A549 (cell line): ENCODE results near the gene MATN3. TPM values are rescaled to one million over a fixed set of nuclear protein-coding genes. Genes with fewer than 3 reads are reported as not detected.

Experiments used
- ATAC-seq, 2 experiments: fragments of 200-7000 bp in 1 of 2; fragments of >200 bp in 1 of 2; cut with Nextera tagmentation in 1 of 2; cut with Tn5 transposase in 1 of 2; 3 replicates each; pipeline versions ENCODE4 v1.8.0 to v1.9.1; 2018 to 2020; ENCODE audit warnings: mild to moderate bottlenecking in 1 of 2, moderate library complexity in 1 of 2
- CTCF ChIA-PET: fragments of 300-600 bp; sonication (Branson Sonifier 250); formaldehyde crosslinking; extraction: SDS; loops from one replicate; lab custom pipeline; 2021; ENCODE audit warnings: antibody characterized with exemption, inconsistent platforms; lab: Yijun Ruan, JAX
- POLR2A ChIA-PET: fragments of 350-600 bp; formaldehyde crosslinking; extraction: SDS; loops from one replicate; lab custom pipeline; 2021; ENCODE audit warnings: antibody characterized with exemption, inconsistent platforms; lab: Yijun Ruan, JAX
- DNase-seq, 2 experiments: peaks; one replicate each; pipeline versions ENCODE4 v3.0.0 to v3.0.0-alpha.2; 2011 to 2016; ENCODE audit warnings: low read depth in 1 of 2, low spot score in 1 of 2
- FAIRE-seq: peaks from 2 replicates; lab custom pipeline; 2011; peaks lifted over from hg19 to GRCh38; lab: Jason Lieb, UNC
- H3K27ac ChIP-seq, 2 experiments: fragments of >200 bp; sonication (Bioruptor Twin); formaldehyde crosslinking; 3 replicates each; pipeline ENCODE4 v1.5.1; 2016 to 2017
- H3K4me1 ChIP-seq: fragments of >200 bp; sonication (Bioruptor Twin); formaldehyde crosslinking; 3 replicates; pipeline ENCODE4 v1.6.1; 2016
- H3K4me2 ChIP-seq: fragments of >200 bp; sonication (Bioruptor Twin); formaldehyde crosslinking; 3 replicates; pipeline ENCODE4 v1.6.1; 2016
- H3K4me3 ChIP-seq: fragments of >200 bp; sonication (Bioruptor Twin); formaldehyde crosslinking; 3 replicates; pipeline ENCODE4 v1.5.1; 2016
- H3K9me3 ChIP-seq: fragments of >200 bp; sonication (Bioruptor Twin); formaldehyde crosslinking; 3 replicates; pipeline ENCODE4 v1.6.1; 2016
- BHLHE40 ChIP-seq: IDR thresholded peaks from 2 replicates; pipeline ENCODE4 v1.6.1; 2012; ENCODE audit warnings: low read depth, low read length, inconsistent platforms
- CEBPB ChIP-seq, 2 experiments: fragments of >200 bp in 1 of 2; sonication (Bioruptor Twin) in 1 of 2; formaldehyde crosslinking in 1 of 2; IDR thresholded peaks; 2 replicates each; pipeline ENCODE4 v1.6.1; 2012 to 2016
- CHD2 ChIP-seq: fragments of 150-350 bp; IDR thresholded peaks from 2 replicates; pipeline ENCODE4 v1.6.1; 2014; ENCODE audit warnings: low read length; ENCODE audit not compliant: partially characterized antibody
- EHMT2 ChIP-seq: fragments of 200-600 bp; sonication (generic); IDR thresholded peaks from 2 replicates; pipeline ENCODE4 v1.6.1; 2016; ENCODE audit warnings: antibody characterized with exemption, low read depth, mild to moderate bottlenecking, moderate library complexity
- EP300 ChIP-seq, 2 experiments: fragments of >200 bp; sonication (Bioruptor Twin); formaldehyde crosslinking; IDR thresholded peaks; 2 replicates in 1 of 2; 3 replicates in 1 of 2; pipeline ENCODE4 v1.6.1; 2016 to 2017
- FOSB ChIP-seq: fragments of 250-450 bp; sonication (Bioruptor Pico); IDR thresholded peaks from 2 replicates; pipeline ENCODE4 v1.5.0; 2020; ENCODE audit warnings: mild to moderate bottlenecking, moderate library complexity
- FOSL2 ChIP-seq, 2 experiments: fragments of 450-650 bp in 1 of 2; fragments of >200 bp in 1 of 2; sonication (Bioruptor Twin) in 1 of 2; formaldehyde crosslinking; IDR thresholded peaks; 2 replicates each; pipeline versions ENCODE4 v1.5.0 to v1.6.1; 2016 to 2020; ENCODE audit warnings: mild to moderate bottlenecking in 1 of 2, moderate library complexity in 1 of 2
- GATA3 ChIP-seq: IDR thresholded peaks from 2 replicates; pipeline ENCODE4 v1.6.1; 2012; ENCODE audit warnings: borderline replicate concordance
- HDAC2 ChIP-seq: fragments of 200-600 bp; sonication (generic); IDR thresholded peaks from 2 replicates; pipeline ENCODE4 v1.6.1; 2016
- JUNB ChIP-seq: fragments of >200 bp; sonication (Bioruptor Twin); formaldehyde crosslinking; IDR thresholded peaks from 2 replicates; pipeline ENCODE4 v1.6.1; 2016
- MAFK ChIP-seq: fragments of 450-650 bp; IDR thresholded peaks from 2 replicates; pipeline ENCODE4 v1.6.1; 2014; ENCODE audit not compliant: partially characterized antibody
- MYC ChIP-seq: IDR thresholded peaks from 2 replicates; pipeline ENCODE4 v1.6.1; 2012; ENCODE audit warnings: mild to moderate bottlenecking, inconsistent platforms, low read length, improper control_type of control experiment, borderline replicate concordance
- RAD21 ChIP-seq, 2 experiments: fragments of >200 bp in 1 of 2; sonication (Bioruptor Twin) in 1 of 2; formaldehyde crosslinking in 1 of 2; IDR thresholded peaks in 1 of 2; conservative IDR thresholded peaks in 1 of 2; 2 replicates in 1 of 2; 3 replicates in 1 of 2; pipeline ENCODE4 v1.6.1; 2012 to 2018; ENCODE audit warnings: inconsistent platforms in 1 of 2
- RARB ChIP-seq: fragments of 250-450 bp; sonication (Bioruptor Pico); IDR thresholded peaks from 2 replicates; pipeline ENCODE4 v1.8.0; 2021; ENCODE audit warnings: mild to moderate bottlenecking, moderate library complexity
- RCOR1 ChIP-seq: fragments of 150-350 bp; IDR thresholded peaks from 2 replicates; pipeline ENCODE4 v1.6.1; 2014; ENCODE audit warnings: antibody characterized with exemption, low read length, low read depth
- SMC3 ChIP-seq: fragments of >200 bp; sonication (Bioruptor Twin); formaldehyde crosslinking; IDR thresholded peaks from 3 replicates; pipeline ENCODE4 v1.6.1; 2018; ENCODE audit warnings: inconsistent platforms
- WGBS: methylation state at CpG from one replicate; pipeline ENCODE4 v1.1.6; 2017; ENCODE audit errors: missing lambda C conversion rate; 5-methylcytosine and 5-hydroxymethylcytosine counted together
- polyA plus RNA-seq, 4 experiments: library from polyadenylated mRNA; depleted of rRNA in 3 of 4; stranded (reverse); fragments of >200 nt; fragmentation: RNase III in 1 of 4; extraction: RNeasy Plus Mini Kit Qiagen cat#74134 plus additional on column Dnase treatment in 1 of 4; gene quantifications; 2 replicates in 3 of 4; 3 replicates in 1 of 4; pipeline ENCODE4 v1.2.3, GENCODE V29; 2011 to 2017
- TF ChIP-seq, protein P1 (sequence below): fragments of >200 bp; sonication (Bioruptor Twin); formaldehyde crosslinking; IDR thresholded peaks from 3 replicates; pipeline ENCODE4 v1.5.1; 2016
- TF ChIP-seq, protein P2 (sequence below): fragments of >200 bp; sonication (Bioruptor Twin); formaldehyde crosslinking; IDR thresholded peaks from 3 replicates; pipeline ENCODE4 v1.6.1; 2016
- TF ChIP-seq, protein P3 (sequence below): fragments of 150-350 bp; IDR thresholded peaks from 2 replicates; pipeline ENCODE4 v1.6.1; 2014; ENCODE audit warnings: low read depth, mild to moderate bottlenecking, low read length
- TF ChIP-seq, protein P4 (sequence below): fragments of 200-600 bp; sonication (generic); IDR thresholded peaks from 2 replicates; pipeline ENCODE4 v1.6.1; 2016; ENCODE audit warnings: antibody characterized with exemption, mild to moderate bottlenecking, moderate library complexity

Gene MATN3
- polyA plus RNA-seq, 2 of the 4 experiments (the other 2 are of a cell fraction) = 14.2 to 16.8 TPM

DNA sequence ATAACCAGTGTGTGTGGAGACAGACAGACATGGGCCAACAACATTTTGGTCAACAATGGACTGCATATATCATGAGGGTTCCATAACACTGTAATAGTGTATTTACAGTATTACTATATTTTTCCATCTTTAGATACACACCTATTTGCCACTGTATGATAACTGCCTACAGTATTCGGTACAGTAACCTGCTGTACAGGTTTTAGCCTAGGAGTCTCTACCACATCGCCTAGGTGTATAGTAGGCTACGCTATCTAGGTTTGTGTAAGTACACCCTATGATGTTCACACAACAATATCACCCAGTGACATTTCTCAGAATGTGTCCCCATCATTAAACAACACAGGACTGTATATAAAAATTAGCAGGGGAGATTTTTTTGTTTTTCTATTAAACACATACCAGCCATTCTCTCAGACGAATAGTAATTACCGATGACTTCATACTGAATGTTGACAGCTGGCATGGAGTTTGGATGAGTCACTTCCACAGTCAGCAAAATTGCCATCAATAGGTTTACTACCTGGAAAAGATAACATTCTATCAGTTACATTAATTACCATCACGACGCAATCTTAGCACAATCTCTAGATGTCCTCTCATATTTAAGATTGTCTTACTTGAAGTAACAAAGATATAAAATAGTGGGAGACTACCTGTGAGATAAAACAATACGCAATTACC lies 28.2 kb upstream of the MATN3 start:
- DNase-seq (no peak), FAIRE-seq (no peak), ATAC-seq (no peak)
- Histone ChIP-seq H3K27ac (no peak overlapping the region), H3K4me3 (no peak overlapping the region), H3K9me3 (no peaks in the 10 kb centered on the region), H3K4me1 (peaks cover 18% of the 10 kb centered on the region; the same call in 2 of the 3 replicates)
- WGBS = 79% methylated on average over 8 of the region's 8 CpGs
- CTCF ChIA-PET = interaction anchor here (0.9 to 1.0 kb wide), 2 partner anchors 19 to 55 kb away, joined by 3 read pairs; no protein-coding TSS in a partner anchor
- POLR2A ChIA-PET = interaction anchor here (1.2 to 1.3 kb wide), 2 partner anchors 10 to 11 kb away, joined by 3 to 4 read pairs; partner anchors contain the start of gene LAPTM4A
- TF ChIP-seq MAFK = peak; percentile 77
- no peak for TF ChIP-seq FOSL2 (IDR thresholded peaks at IDR 0.05)
- peak; percentile 78 for TF ChIP-seq FOSL2 (CRISPR knock-in tag; IDR thresholded peaks at IDR 0.05)
- TF ChIP-seq CHD2 = no peak
- TF ChIP-seq, all 56 proteins: peak for 2
- H3K4me2 ChIP-seq = no peak overlapping the region

DNA sequence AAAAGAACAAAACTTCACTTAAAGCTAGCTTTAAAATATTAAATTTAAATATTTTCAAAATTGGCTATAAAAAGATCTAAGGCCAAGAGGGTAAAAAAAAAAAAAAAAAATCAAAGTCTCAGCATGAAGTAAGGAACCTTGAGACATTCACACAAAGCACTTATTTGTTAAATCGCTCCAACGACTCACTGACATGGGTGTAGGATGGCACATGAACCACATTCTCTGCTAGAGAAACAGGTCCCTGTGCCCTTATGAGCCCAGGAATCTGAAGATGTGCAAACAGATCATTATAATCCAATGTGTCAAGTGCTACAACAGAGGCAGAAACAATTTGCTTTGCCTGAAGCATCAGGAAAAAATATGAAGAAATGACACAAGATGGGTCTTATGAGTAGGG lies 25.2 kb upstream of the MATN3 start:
- WGBS = 88% methylated on average over 2 of the region's 2 CpGs
- no peak overlapping the region for H3K4me3 ChIP-seq
- TF ChIP-seq RAD21 (conservative IDR thresholded peaks at IDR 0.05 in 1 of 2, IDR thresholded peaks at IDR 0.05 in 1 of 2) (no peak), EHMT2 (no peak), EP300 (IDR thresholded peaks at IDR 0.05) (no peak), SMC3 (no peak), MYC (no peak), CEBPB (IDR thresholded peaks at IDR 0.05) (no peak), GATA3 (no peak), JUNB (no peak), RARB (CRISPR knock-in tag) (no peak), BHLHE40 (no peak), RCOR1 (no peak), HDAC2 (no peak), FOSB (CRISPR knock-in tag) (no peak)
- TF ChIP-seq, protein P1, sequence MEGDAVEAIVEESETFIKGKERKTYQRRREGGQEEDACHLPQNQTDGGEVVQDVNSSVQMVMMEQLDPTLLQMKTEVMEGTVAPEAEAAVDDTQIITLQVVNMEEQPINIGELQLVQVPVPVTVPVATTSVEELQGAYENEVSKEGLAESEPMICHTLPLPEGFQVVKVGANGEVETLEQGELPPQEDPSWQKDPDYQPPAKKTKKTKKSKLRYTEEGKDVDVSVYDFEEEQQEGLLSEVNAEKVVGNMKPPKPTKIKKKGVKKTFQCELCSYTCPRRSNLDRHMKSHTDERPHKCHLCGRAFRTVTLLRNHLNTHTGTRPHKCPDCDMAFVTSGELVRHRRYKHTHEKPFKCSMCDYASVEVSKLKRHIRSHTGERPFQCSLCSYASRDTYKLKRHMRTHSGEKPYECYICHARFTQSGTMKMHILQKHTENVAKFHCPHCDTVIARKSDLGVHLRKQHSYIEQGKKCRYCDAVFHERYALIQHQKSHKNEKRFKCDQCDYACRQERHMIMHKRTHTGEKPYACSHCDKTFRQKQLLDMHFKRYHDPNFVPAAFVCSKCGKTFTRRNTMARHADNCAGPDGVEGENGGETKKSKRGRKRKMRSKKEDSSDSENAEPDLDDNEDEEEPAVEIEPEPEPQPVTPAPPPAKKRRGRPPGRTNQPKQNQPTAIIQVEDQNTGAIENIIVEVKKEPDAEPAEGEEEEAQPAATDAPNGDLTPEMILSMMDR = no peak
- TF ChIP-seq, protein P2, sequence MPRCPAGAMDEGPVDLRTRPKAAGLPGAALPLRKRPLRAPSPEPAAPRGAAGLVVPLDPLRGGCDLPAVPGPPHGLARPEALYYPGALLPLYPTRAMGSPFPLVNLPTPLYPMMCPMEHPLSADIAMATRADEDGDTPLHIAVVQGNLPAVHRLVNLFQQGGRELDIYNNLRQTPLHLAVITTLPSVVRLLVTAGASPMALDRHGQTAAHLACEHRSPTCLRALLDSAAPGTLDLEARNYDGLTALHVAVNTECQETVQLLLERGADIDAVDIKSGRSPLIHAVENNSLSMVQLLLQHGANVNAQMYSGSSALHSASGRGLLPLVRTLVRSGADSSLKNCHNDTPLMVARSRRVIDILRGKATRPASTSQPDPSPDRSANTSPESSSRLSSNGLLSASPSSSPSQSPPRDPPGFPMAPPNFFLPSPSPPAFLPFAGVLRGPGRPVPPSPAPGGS = no peak
- TF ChIP-seq, protein P3, sequence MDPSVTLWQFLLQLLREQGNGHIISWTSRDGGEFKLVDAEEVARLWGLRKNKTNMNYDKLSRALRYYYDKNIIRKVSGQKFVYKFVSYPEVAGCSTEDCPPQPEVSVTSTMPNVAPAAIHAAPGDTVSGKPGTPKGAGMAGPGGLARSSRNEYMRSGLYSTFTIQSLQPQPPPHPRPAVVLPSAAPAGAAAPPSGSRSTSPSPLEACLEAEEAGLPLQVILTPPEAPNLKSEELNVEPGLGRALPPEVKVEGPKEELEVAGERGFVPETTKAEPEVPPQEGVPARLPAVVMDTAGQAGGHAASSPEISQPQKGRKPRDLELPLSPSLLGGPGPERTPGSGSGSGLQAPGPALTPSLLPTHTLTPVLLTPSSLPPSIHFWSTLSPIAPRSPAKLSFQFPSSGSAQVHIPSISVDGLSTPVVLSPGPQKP = no peak
- TF ChIP-seq, protein P4, sequence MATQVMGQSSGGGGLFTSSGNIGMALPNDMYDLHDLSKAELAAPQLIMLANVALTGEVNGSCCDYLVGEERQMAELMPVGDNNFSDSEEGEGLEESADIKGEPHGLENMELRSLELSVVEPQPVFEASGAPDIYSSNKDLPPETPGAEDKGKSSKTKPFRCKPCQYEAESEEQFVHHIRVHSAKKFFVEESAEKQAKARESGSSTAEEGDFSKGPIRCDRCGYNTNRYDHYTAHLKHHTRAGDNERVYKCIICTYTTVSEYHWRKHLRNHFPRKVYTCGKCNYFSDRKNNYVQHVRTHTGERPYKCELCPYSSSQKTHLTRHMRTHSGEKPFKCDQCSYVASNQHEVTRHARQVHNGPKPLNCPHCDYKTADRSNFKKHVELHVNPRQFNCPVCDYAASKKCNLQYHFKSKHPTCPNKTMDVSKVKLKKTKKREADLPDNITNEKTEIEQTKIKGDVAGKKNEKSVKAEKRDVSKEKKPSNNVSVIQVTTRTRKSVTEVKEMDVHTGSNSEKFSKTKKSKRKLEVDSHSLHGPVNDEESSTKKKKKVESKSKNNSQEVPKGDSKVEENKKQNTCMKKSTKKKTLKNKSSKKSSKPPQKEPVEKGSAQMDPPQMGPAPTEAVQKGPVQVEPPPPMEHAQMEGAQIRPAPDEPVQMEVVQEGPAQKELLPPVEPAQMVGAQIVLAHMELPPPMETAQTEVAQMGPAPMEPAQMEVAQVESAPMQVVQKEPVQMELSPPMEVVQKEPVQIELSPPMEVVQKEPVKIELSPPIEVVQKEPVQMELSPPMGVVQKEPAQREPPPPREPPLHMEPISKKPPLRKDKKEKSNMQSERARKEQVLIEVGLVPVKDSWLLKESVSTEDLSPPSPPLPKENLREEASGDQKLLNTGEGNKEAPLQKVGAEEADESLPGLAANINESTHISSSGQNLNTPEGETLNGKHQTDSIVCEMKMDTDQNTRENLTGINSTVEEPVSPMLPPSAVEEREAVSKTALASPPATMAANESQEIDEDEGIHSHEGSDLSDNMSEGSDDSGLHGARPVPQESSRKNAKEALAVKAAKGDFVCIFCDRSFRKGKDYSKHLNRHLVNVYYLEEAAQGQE = no peak
- TF ChIP-seq, all 56 proteins: peak for 0
- no peaks in the 10 kb centered on the region for H3K9me3 ChIP-seq
- FAIRE-seq (no peak), DNase-seq (no peak), ATAC-seq (no peak)
- H3K27ac ChIP-seq = no peak overlapping the region
- no peak overlapping the region for H3K4me2 ChIP-seq
- POLR2A ChIA-PET = interaction anchor here (0.6 to 1.2 kb wide), 2 partner anchors 14 to 25 kb away, joined by 3 to 5 read pairs; partner anchors contain the start of gene LAPTM4A
- CTCF ChIA-PET = interaction anchor here (1.0 to 2.7 kb wide), 5 partner anchors 13 to 188 kb away, joined by 3 to 10 read pairs (median 4); partner anchors contain the start of gene SDC1
- H3K4me1 ChIP-seq = peaks cover 18% of the 10 kb centered on the region; the same call in 2 of the 3 replicates
